Ovary (tissue), 9 donors: Measurements from ENCODE around the gene CNGA2. TPM values are rescaled to one million over a fixed set of nuclear protein-coding genes. Genes with fewer than 3 reads are reported as not detected.

ENCODE experiments used
- DNase-seq, 5 donors: peaks; one replicate each; pipeline ENCODE4 v3.0.0-alpha.2; 2019 to 2020
- H3K27ac ChIP-seq, 2 donors: fragments of 200-600 bp; one replicate each; pipeline versions ENCODE4 v1.5.1 to v1.8.0; 2019 to 2022
- H3K27me3 ChIP-seq: fragments of 200-600 bp; one replicate; pipeline ENCODE4 v1.8.0; 2022
- H3K36me3 ChIP-seq: fragments of 200-600 bp; sonication (generic); one replicate; pipeline ENCODE4 v1.5.1; 2019
- H3K4me1 ChIP-seq: one replicate; pipeline ENCODE4 v1.8.1; 2013; ENCODE audit warnings: mild to moderate bottlenecking, moderate library complexity; ENCODE audit not compliant: insufficient read depth
- H3K4me3 ChIP-seq: fragments of 200-600 bp; sonication (generic); one replicate; pipeline ENCODE4 v1.5.1; 2017
- H3K9me3 ChIP-seq, 2 donors: fragments of 200-600 bp in 1 of 2; sonication (generic) in 1 of 2; one replicate each; pipeline versions ENCODE4 v1.5.1 to v1.8.1; 2013 to 2019; ENCODE audit warnings: mild to moderate bottlenecking in 1 of 2, moderate library complexity in 1 of 2
- EP300 ChIP-seq: sonication (generic); formaldehyde crosslinking; IDR thresholded peaks from one replicate; pipeline ENCODE4 v1.6.1; 2017; ENCODE audit warnings: antibody characterized with exemption
- POLR2A ChIP-seq: fragments of 450-650 bp; IDR thresholded peaks from one replicate; pipeline ENCODE4 v1.6.1; 2017; ENCODE audit warnings: antibody characterized with exemption, mild to moderate bottlenecking, moderate library complexity
- whole genome bisulfite sequencing, 3 donors: extraction: QIAGEN DNeasy Blood & Tissue Kit in 1 of 3; methylation state at CpG; one replicate each; pipeline versions ENCODE4 v1.1.5 to v1.1.7; 2013 to 2017; 5-methylcytosine and 5-hydroxymethylcytosine counted together
- intact Hi-C, 4 donors: fragments of 100-400 bp; cut with DNase I; formaldehyde crosslinking; loops; one replicate each; pipeline versions ENCODE4 v1.11.0 to v1.15.1; 2022 to 2023
- polyA plus RNA-seq, 2 donors: library from polyadenylated mRNA; stranded (reverse); fragments of 200-250 nt in 1 of 2; fragments of 350-450 nt in 1 of 2; fragmentation: Illumina TruSeq in 1 of 2; extraction: RNeasy Lipid Tissue Mini Kit (QIAGEN cat#74804) in 1 of 2; gene quantifications; one replicate each; pipeline ENCODE4 v1.2.3, GENCODE V29; 2013 to 2014
- total RNA-seq, 7 donors: library from RNA; depleted of rRNA in 2 of 7; stranded (reverse); fragments of >200 nt in 2 of 7; fragmentation: NEBNext Ultra II Directional in 3 of 7; extraction: Animal tissue kit (Norgen Biotek cat#: 25700) in 3 of 7; gene quantifications; one replicate each; pipeline versions ENCODE4 v1.1.0 to v1.2.4, GENCODE V29; 2016 to 2023
- TF ChIP-seq, protein P1 (sequence below), 3 donors: fragments of 450-650 bp in 2 of 3; fragments of 200-600 bp in 1 of 3; IDR thresholded peaks; one replicate each; pipeline versions ENCODE4 v1.5.1 to v1.8.0; 2016 to 2022; ENCODE audit warnings: antibody characterized with exemption in 3 of 3, mild to moderate bottlenecking in 1 of 3
- donor health status: DM: no; HTN: no; CAD: no; lungs with moderate emphysema.
- donor health status: DM: no; HTN: no; CAD: no.
- donor health status: Bipolar disorder and iron deficiency.
- donor health status: DM: yes; HTN: yes; CAD: no.
- donor health status: DM: no; HTN: no; CAD: no.
- donor health status: DM: yes; HTN: yes; CAD: no.

CNGA2 gene
- total and polyA plus RNA-seq, 9 donors, result not detected

DNA sequence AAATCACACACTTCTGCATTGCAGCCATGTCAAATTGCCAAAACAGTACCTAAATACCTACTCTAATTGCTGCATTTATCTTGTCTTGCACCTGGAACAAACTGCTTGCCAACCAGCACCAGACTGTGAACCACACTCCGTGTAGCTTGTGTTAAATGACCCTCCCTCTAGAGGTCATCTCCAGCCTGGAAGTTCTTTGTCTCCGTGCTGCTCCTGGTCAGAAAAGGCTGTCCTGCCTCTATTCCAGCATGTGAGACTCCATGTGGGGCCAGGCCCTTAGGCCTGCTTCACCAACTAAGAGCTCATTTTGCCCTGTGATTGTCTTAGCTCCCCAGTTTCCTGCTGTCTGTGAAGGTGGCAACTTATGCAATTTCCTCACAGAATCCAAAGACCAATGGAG, 28.3 kb downstream of the CNGA2 start:
- TF ChIP-seq, protein P1, sequence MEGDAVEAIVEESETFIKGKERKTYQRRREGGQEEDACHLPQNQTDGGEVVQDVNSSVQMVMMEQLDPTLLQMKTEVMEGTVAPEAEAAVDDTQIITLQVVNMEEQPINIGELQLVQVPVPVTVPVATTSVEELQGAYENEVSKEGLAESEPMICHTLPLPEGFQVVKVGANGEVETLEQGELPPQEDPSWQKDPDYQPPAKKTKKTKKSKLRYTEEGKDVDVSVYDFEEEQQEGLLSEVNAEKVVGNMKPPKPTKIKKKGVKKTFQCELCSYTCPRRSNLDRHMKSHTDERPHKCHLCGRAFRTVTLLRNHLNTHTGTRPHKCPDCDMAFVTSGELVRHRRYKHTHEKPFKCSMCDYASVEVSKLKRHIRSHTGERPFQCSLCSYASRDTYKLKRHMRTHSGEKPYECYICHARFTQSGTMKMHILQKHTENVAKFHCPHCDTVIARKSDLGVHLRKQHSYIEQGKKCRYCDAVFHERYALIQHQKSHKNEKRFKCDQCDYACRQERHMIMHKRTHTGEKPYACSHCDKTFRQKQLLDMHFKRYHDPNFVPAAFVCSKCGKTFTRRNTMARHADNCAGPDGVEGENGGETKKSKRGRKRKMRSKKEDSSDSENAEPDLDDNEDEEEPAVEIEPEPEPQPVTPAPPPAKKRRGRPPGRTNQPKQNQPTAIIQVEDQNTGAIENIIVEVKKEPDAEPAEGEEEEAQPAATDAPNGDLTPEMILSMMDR (IDR thresholded peaks at IDR 0.05), result no peak
- TF ChIP-seq EP300 (no peak), POLR2A (no peak)
- Histone ChIP-seq H3K9me3 (no peaks in the 10 kb centered on the region), H3K4me1 (no peaks in the 10 kb centered on the region), H3K36me3 (no peaks in the 10 kb centered on the region), H3K27ac (no peak overlapping the region), H3K27me3 (no peaks in the 10 kb centered on the region), H3K4me3 (no peak overlapping the region)
- intact Hi-C loops, result no loop called here
- no peak for DNase-seq
- 25 to 38% (median 33%) methylated on average over 2 of the region's 2 CpGs for WGBS, 3 donors

DNA sequence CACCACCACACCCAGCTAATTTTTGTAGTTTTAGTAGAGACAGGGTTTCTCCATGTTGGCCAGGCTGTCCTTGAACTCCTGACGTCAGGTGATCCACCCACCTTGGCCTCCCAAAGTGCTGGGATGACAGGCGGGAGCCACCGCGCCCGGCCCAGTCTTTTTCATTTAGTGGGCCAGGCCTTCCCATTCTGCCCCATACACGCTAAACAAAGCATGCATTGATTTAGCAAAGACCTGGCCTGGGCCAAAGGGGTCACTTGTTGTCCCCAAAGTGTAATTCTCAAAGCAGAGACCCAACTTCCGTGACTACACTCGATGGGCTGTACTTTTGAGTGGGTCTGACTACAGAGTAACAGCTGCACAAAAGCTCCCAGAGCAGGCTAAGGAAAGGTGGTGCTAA, 29.2 kb downstream of the CNGA2 start:
- intact Hi-C loops, result no loop called here
- Histone ChIP-seq H3K36me3 (no peaks in the 10 kb centered on the region), H3K27me3 (no peaks in the 10 kb centered on the region), H3K9me3 (no peaks in the 10 kb centered on the region), H3K4me1 (no peaks in the 10 kb centered on the region), H3K4me3 (no peak overlapping the region), H3K27ac (no peak overlapping the region)
- no peak for DNase-seq
- TF ChIP-seq EP300 (no peak), POLR2A (no peak)
- TF ChIP-seq, protein P1 (IDR thresholded peaks at IDR 0.05), result no peak
- WGBS, 3 donors, result 73 to 89% (median 77%) methylated on average over 8 of the region's 8 CpGs

GRCh38 chrX:151765026-151765425, 30.5 kb downstream of the CNGA2 start:
- intact Hi-C loops, result no loop called here
- Histone ChIP-seq H3K27me3 (no peaks in the 10 kb centered on the region), H3K36me3 (no peaks in the 10 kb centered on the region), H3K4me1 (no peaks in the 10 kb centered on the region), H3K4me3 (no peak overlapping the region), H3K9me3 (no peaks in the 10 kb centered on the region), H3K27ac (no peak overlapping the region)
- DNase-seq, result no peak
- TF ChIP-seq POLR2A, result no peak
- no peak for TF ChIP-seq EP300
- TF ChIP-seq, protein P1 (IDR thresholded peaks at IDR 0.05), result no peak
- WGBS, 3 donors, result 65 to 77% (median 69%) methylated on average over 2 of the region's 2 CpGs

- no peak for DNase-seq
- Histone ChIP-seq H3K9me3 (no peaks in the 10 kb centered on the region), H3K4me3 (no peak overlapping the region), H3K4me1 (no peaks in the 10 kb centered on the region), H3K27ac (no peak overlapping the region), H3K36me3 (no peaks in the 10 kb centered on the region), H3K27me3 (no peaks in the 10 kb centered on the region)
- 83 to 91% (median 90%) methylated on average over 3 of the region's 3 CpGs for WGBS, 3 donors
- no peak for TF ChIP-seq EP300
- TF ChIP-seq, protein P1 (IDR thresholded peaks at IDR 0.05), result no peak
- TF ChIP-seq POLR2A, result no peak
- intact Hi-C loops, result no loop called here
These were observed 37.2 kb downstream of the CNGA2 start for GRCh38 chrX:151771726-151772125.

- 52 to 65% (median 59%) methylated on average over 5 of the region's 5 CpGs for WGBS, 3 donors
- DNase-seq, result no peak
- H3K4me3 ChIP-seq, result no peak overlapping the region
- H3K27me3 ChIP-seq, result no peaks in the 10 kb centered on the region
- no peaks in the 10 kb centered on the region for H3K36me3 ChIP-seq
- H3K27ac ChIP-seq, result no peak overlapping the region
- H3K4me1 ChIP-seq, result no peaks in the 10 kb centered on the region
- no peaks in the 10 kb centered on the region for H3K9me3 ChIP-seq
- intact Hi-C loops, result no loop called here
- TF ChIP-seq EP300, result no peak
- no peak for TF ChIP-seq POLR2A
- TF ChIP-seq, protein P1 (IDR thresholded peaks at IDR 0.05), result no peak
These were observed 38.9 kb downstream of the CNGA2 start for GRCh38 chrX:151773434-151773833.
